HUES64 (cell line): ENCODE data around the gene RNF20.
"Not testable (repeated sequence)": the region's sequence is repeated elsewhere in the genome, so short reads cannot be mapped to it uniquely, and the experiment has no call there.

Source experiments
- H3K27ac ChIP-seq: 2 replicates; pipeline ENCODE4 v1.7.0; 2013; ENCODE audit warnings: low read depth, low read length, inconsistent platforms
- H3K27me3 ChIP-seq: 2 replicates; pipeline ENCODE4 v1.6.1; 2013; ENCODE audit warnings: mild to moderate bottlenecking, low read length; ENCODE audit not compliant: insufficient read depth
- H3K36me3 ChIP-seq: 2 replicates; pipeline ENCODE4 v1.6.1; 2013; ENCODE audit warnings: mild to moderate bottlenecking, low read length; ENCODE audit not compliant: insufficient read depth
- H3K4me1 ChIP-seq: 2 replicates; pipeline ENCODE4 v1.6.1; 2013; ENCODE audit warnings: mild to moderate bottlenecking, low read length, moderate library complexity; ENCODE audit not compliant: insufficient read depth
- H3K4me3 ChIP-seq: 2 replicates; pipeline ENCODE4 v1.5.1; 2013; ENCODE audit warnings: mild to moderate bottlenecking, low read length, moderate library complexity
- H3K9ac ChIP-seq: 2 replicates; pipeline ENCODE4 v1.6.1; 2013; ENCODE audit warnings: mild to moderate bottlenecking, low read depth, low read length
- H3K9me3 ChIP-seq: 2 replicates; pipeline ENCODE4 v1.6.1; 2013; ENCODE audit warnings: low read depth, low read length; ENCODE audit not compliant: insufficient read depth
- WGBS: fragments of 150-250, 120-280 bp; methylation state at CpG from one replicate; pipeline ENCODE4 v1.1.7; 2013; ENCODE audit warnings: missing lambda C conversion rate; 5-methylcytosine and 5-hydroxymethylcytosine counted together

The RNF20 gene

DNA sequence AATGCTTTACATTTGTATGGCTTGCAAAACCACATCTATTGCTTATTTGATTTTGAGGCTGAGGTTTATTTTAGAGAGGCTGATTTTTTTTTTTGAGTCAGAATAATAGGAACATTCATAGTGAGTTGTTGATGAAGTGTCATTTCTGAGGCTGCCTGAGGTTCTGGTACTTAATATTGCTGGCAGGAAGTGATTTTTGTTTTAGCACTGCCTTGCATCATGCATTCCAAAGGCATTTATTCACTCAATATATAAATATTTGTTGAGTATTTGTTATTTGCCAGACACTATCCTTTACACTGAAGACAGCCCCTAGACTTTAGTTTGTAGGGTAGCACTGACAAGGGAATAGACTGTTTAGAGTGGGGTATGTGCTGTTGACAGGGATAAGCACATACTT is 2.7 kb downstream of the RNF20 start:
- H3K4me3 ChIP-seq, result no peak overlapping the region
- no peak overlapping the region for H3K27ac ChIP-seq
- no peaks in the 10 kb centered on the region for H3K27me3 ChIP-seq
- peaks cover 57% of the 10 kb centered on the region for H3K36me3 ChIP-seq
- no peaks in the 10 kb centered on the region for H3K9me3 ChIP-seq
- peaks cover 5% of the 10 kb centered on the region; the same call in 1 of the 2 replicates for H3K4me1 ChIP-seq
- H3K9ac ChIP-seq, result no peak overlapping the region

DNA sequence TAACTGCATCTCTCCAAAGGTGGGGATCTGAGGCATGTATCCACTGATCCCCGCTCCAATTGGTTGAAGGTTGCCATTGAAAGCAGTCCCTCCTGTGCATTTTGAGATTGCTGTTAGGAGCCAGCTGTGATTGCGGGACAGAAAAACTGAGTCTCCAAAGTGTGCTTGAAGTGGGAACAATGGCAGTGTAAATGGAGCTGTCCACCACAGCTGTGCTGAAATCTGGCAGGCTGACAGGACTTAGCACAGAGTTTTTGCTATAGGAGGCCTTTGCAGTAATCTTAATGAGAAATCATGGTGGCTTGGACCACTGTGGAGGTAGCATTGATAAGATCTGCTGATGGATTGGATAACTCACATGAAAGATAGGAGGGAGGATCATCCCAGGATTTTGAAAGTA is 3.3 kb downstream of the RNF20 start:
- H3K36me3 ChIP-seq, result peaks cover 63% of the 10 kb centered on the region
- WGBS, result 92% methylated on average over 2 of the region's 2 CpGs

DNA sequence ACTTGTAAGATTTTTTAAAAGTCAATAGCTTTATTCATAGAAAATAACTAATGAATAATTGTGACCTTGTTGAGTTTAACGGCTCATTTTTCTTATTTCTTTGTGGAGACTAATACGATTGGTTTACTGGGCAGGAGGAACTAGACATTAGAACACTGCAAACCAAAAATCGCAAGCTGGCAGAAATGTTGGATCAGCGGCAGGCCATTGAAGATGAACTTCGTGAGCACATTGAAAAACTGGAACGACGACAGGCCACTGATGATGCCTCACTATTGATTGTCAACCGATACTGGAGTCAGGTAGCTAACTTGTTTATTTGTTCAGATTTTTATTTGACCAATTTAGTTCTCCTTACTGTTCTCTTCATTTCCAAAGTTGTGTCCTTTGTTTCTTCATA is 6.4 kb downstream of the RNF20 start:
- no peaks in the 10 kb centered on the region for H3K9me3 ChIP-seq
- WGBS, result 95% methylated on average over 8 of the region's 8 CpGs
- H3K36me3 ChIP-seq, result peaks cover 86% of the 10 kb centered on the region
- H3K27me3 ChIP-seq, result no peaks in the 10 kb centered on the region
- H3K9ac ChIP-seq, result no peak overlapping the region
- H3K27ac ChIP-seq, result no peak overlapping the region
- no peak overlapping the region for H3K4me3 ChIP-seq
- no peaks in the 10 kb centered on the region for H3K4me1 ChIP-seq

More for the DNA sequence above, 3.3 kb downstream of the RNF20 start:
- Histone ChIP-seq H3K4me1 (peaks cover 5% of the 10 kb centered on the region; the same call in 1 of the 2 replicates), H3K27ac (no peak overlapping the region), H3K9me3 (no peaks in the 10 kb centered on the region), H3K4me3 (no peak overlapping the region), H3K27me3 (no peaks in the 10 kb centered on the region), H3K9ac (no peak overlapping the region)

DNA sequence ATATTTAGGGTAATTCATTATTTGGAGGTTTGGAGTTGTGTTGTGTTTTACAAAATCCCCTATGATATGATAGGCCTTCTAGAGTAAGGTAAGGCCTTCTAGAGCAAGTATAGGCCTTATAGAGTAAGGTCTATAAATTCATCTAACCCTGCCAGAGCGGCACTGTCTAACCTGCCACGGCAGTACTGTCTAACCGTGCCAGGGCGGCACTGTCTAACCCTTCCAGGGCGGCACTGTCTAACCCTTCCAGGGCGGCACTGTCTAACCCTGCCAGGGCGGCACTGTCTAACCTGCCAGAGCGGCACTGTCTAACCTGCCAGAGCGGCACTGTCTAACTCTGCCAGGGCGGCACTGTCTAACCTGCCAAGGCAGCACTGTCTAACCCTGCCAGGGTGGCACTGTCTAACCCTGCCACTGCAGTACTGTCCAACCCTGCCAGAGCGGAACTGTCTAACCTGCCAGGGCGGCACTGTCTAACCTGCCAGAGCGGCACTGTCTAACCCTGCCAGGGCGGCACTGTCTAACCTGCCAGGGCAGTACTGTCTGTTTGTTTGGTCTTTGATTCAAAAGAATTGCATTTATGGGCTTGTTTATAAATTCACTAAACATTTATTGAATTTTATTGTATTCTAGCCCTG is 9.6 kb downstream of the RNF20 start:
- no peaks in the 10 kb centered on the region for H3K27me3 ChIP-seq
- 96% methylated on average over 14 of the region's 14 CpGs for WGBS
- no peaks in the 10 kb centered on the region for H3K9me3 ChIP-seq
- H3K4me3 ChIP-seq, result no peak overlapping the region
- no peak overlapping the region for H3K9ac ChIP-seq
- peaks cover 87% of the 10 kb centered on the region for H3K36me3 ChIP-seq
- no peak overlapping the region for H3K27ac ChIP-seq
- H3K4me1 ChIP-seq, result no peaks in the 10 kb centered on the region

DNA sequence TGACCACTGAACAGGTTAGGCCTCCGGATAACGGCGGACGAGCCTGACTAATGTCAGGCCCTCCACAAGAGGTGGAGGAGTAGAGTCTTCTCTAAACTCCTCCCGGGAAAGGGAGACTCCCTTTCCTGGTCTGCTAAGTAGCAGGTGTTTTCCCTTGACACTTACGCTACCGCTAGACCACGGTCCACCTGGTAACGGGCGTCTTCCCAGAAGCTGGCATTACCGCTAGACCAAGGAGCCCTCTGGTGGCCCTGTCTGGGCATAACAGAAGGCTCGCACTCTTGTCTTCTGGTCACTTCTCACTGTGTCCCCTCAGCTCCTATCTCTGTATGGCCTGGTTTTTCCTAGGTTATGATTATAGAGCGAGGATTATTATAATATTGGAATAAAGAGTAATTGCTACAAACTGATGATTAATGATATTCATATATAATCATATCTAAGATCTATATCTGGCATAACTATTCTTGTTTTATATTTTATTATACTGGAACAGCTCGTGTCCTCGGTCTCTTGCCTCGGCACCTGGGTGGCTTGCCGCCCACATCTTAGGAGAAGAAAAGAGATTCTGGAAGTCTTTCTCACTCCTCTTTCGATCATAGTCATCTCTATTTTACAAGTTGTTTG is 15.9 kb downstream of the RNF20 start:
- H3K9me3 ChIP-seq, H3K9ac ChIP-seq, H3K4me1 ChIP-seq, H3K27ac ChIP-seq, H3K27me3 ChIP-seq, H3K4me3 ChIP-seq: not testable (repeated sequence)
- WGBS, result 85% methylated on average over 15 of the region's 18 CpGs
- peaks cover 97% of the 10 kb centered on the region for H3K36me3 ChIP-seq

DNA sequence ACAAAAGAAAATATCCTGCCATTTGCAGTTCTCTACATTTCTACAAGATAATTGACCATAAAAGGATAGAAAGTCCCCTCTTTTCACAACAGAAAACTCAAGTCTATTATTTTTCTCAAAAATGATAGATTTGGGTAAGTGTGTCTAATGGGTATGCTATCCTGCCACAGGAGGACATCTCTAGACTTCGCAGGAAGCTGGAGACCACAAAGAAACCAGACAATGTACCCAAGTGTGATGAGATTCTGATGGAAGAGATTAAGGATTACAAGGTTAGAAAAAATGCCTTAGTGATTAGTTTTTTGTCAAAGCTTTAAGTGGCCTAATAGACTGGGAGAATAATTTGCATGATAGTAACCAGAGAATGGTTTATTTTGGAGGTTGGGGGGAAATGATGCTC is 28.1 kb downstream of the RNF20 start:
- whole genome bisulfite sequencing, result 96% methylated on average over 1 of the region's 1 CpG
- H3K27ac ChIP-seq, result no peak overlapping the region
- H3K9me3 ChIP-seq, result no peaks in the 10 kb centered on the region
- H3K4me1 ChIP-seq, result no peaks in the 10 kb centered on the region
- no peaks in the 10 kb centered on the region for H3K27me3 ChIP-seq
- no peak overlapping the region for H3K4me3 ChIP-seq
- H3K9ac ChIP-seq, result no peak overlapping the region
- H3K36me3 ChIP-seq, result peaks cover 90% of the 10 kb centered on the region

DNA sequence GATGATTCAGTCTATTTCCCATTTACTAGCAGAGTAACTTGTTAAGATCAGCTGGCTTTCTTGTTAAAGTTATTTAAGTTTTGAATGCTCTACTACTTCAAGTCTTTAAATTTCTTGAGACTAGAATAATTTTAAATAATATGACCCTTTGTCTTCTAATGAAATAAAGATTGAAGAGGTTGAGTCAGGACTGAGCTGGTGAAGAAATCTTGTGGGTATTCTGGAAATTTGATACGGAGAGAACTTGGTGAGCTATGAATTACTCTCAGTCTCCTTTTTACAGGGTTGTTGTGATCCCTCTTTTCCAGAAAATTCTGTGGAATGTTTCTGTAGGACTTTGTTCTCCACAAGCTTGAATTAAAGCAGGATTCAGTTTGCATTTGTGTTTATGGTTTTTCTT is 29.3 kb downstream of the RNF20 start:
- Histone ChIP-seq H3K27ac (no peak overlapping the region), H3K36me3 (peaks cover 88% of the 10 kb centered on the region), H3K27me3 (no peaks in the 10 kb centered on the region), H3K9me3 (no peaks in the 10 kb centered on the region), H3K4me1 (no peaks in the 10 kb centered on the region), H3K4me3 (no peak overlapping the region), H3K9ac (no peak overlapping the region)
- 88% methylated on average over 1 of the region's 1 CpG for WGBS

DNA sequence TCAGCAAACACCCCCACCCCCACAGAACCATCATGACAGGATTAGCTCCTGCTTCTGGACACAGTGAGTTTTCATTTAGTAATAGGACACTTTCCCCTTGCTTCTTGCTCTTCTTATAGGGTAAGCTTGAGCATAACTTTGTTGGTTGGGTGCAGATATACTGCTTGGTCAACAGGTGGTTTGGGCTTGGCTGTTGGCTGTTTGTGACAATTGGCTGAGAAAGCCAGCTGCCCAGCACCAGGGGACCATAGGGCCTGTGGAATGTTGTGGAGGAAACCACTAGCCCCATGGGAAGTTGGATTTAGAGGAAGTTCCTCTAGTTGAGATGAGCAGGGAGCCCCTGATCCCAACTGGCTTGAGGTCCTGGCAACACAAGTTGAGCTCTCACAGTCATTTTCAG is 30.6 kb downstream of the RNF20 start:
- Histone ChIP-seq H3K4me3 (no peak overlapping the region), H3K36me3 (peaks cover 76% of the 10 kb centered on the region)

DNA sequence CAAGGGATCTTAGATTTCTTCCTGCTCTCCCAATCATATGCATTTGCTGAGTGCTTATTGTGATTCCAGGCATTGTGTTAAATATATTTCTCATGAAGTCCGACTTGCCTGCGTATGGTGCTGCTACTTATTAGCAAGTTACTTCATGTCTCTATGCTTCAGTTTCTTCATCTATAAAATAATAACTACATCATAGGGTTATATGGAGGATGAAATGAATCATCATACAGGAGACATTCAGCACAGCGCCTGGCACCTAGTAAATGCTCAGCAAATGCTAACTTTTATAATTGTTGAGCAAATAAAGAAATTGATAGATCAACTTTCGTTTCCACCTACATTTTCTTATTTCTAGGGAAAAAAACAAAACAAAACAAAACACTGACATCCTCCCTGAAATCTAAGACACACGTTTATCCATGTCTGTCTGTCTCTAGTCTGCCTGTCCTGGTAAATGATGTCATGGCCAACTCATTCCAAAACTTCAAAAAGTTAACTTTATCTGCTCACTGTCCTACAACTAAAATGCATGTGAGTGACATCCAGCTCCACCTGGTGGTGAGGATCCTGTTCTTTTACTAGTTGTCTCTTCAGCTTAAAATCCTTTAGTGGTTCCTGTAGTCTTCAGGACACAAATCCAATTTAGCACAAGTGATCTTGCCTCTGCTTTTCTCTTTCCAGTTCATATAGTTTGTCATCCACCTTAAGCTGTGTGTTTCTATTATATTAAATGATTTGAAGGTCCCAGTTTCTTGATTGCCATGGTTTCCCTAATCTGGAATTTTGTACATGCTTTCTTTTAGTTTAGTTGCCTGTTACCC is 33.5 kb downstream of the RNF20 start:
- Histone ChIP-seq H3K9ac (no peak overlapping the region), H3K9me3 (no peaks in the 10 kb centered on the region), H3K36me3 (peaks cover 58% of the 10 kb centered on the region), H3K4me3 (no peak overlapping the region), H3K27me3 (no peaks in the 10 kb centered on the region), H3K4me1 (peaks cover 13% of the 10 kb centered on the region), H3K27ac (no peak overlapping the region)
- 83% methylated on average over 3 of the region's 5 CpGs for WGBS

More for the DNA sequence above, 30.6 kb downstream of the RNF20 start:
- H3K9me3 ChIP-seq, result no peaks in the 10 kb centered on the region
- H3K4me1 ChIP-seq, result no peaks in the 10 kb centered on the region
- H3K9ac ChIP-seq, result no peak overlapping the region
- no peaks in the 10 kb centered on the region for H3K27me3 ChIP-seq
- H3K27ac ChIP-seq, result no peak overlapping the region

DNA sequence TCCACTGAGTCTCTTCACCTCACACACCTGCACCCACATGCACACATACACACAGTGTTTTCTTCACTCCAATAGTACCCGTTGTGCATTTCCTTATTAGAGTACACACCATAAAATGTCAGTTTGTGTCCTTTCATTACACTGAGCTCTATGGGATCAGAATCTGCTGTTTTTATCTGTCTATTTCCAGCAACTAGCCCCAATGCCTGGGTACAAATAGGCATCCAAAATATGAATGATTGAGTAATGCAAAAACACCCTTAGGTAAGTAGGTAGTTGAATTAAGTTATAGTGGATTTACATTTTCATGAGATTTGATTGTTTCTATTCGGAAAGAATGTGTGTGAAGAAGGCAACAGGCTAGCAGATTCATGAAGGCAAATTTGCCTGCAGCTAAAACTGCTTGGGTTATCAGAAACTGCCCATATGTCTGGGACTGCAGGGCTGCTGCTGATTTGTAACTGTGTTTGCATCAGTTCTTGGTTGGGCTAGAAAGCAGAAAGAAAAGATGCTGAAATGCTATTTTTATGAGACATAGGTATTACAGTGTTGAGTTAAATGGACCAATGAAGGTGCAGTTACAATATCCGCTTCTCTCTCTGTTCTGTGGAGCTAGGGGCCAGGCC is 34.2 kb downstream of the RNF20 start:
- Histone ChIP-seq H3K9me3 (no peaks in the 10 kb centered on the region), H3K27ac (no peak overlapping the region), H3K4me3 (no peak overlapping the region), H3K36me3 (peaks cover 50% of the 10 kb centered on the region), H3K9ac (no peak overlapping the region), H3K4me1 (peaks cover 20% of the 10 kb centered on the region), H3K27me3 (no peaks in the 10 kb centered on the region)
- WGBS, result 94% methylated on average over 3 of the region's 3 CpGs
